HG03135 (cell line): Measurements from ENCODE around the gene IMPG2.

ENCODE experiments used
- ATAC-seq: cut with Tn5 transposase; IDR thresholded peaks from one replicate; pipeline ENCODE4 v1.9.1; 2021; ENCODE audit warnings: mild to moderate bottlenecking, moderate library complexity; ENCODE audit not compliant: unreplicated experiment

IMPG2 gene

DNA sequence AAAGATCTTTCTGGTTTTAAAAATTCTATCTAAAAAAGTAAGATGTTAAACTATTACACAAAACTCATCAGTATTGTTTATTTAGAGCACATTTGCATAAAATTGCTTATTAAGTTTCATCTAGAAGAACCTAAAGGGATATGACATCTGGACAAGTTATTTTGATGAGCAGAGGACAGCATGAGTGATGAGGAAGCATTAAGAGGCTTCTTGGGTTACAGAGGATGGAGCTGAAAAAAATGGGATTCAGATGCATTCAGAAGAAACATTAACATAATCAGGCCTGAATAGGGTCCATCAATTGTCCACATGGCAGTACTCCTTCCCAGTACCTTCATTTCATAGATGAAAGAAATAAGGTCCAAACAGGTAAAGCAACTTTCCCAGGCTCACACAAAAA, 41.6 kb downstream of the IMPG2 start:
- ATAC-seq = no peak

DNA sequence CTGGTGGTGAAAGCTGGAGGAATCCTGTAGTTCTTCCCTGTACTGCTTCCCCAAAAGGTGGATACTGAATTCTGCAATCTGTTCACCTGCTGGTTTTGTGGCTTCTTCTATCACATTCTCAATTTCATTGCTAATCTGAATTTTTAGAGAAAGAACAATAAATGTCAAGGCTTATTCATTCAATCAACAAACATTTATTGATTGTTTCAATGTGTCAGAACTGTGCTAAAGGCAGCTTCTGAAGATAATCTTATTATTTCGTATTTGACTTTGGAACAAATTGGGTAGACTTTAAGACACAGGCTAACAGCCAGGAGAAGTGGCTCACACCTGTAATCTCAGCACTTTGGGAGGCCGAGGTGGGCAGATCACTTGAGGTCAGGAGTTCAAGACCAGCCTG, 46.8 kb downstream of the IMPG2 start:
- no peak for ATAC-seq

DNA sequence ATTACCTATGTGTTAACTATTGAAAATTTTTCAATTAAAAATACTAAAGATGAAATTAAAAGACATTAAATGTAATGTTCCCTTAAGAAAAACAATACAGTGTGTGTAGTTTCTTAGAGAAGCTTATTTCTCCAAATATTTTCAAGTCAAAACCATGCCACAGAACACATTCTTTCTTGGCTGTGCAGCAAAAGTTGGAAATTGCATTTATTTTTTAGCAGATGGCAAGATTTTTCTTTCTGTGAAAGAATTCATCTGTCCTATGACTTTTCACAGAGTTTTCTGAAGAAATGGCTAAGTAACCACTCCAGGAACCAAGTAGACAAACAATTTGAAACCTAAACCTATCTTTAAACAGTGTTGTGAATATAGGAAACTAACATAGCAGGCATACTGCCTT, 47.2 kb downstream of the IMPG2 start:
- no peak for ATAC-seq

DNA sequence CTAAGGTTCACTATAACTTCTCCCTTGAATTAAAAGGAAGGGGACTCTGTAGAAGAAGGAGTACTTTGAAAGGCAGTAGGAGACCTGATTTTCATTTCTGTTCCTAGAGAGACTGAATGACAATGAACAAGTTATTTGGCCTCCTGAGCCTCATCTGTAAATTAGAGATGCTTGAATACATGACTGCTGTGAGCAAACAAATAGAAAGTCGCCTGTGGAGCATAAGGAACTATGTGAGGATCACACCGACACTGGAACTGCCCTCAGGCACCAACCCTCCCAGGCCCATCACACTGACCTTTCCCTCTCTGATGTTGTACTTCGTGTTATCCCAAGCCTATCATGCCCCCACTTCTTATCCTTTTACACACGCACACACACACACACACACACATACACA, 48.6 kb downstream of the IMPG2 start:
- no peak for ATAC-seq

DNA sequence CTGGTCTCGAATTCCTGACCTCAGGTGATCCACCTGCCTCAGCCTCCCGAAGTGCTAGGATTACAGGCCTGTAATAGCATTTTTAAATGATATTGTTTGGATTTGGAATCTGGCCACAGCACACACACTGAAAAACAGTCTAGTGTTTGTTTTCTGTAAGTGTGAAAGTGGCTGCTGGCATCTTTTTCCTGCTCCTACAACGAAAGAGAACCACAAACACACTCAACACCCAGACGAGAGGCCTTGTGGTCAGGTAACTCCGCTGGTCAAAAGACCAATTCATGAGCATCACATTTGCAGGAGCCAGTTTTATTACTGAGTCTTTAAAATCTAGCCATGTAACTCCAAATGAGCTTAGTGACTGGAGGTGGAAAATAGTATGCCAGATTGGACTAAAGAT, 50.2 kb downstream of the IMPG2 start:
- no peak for ATAC-seq

DNA sequence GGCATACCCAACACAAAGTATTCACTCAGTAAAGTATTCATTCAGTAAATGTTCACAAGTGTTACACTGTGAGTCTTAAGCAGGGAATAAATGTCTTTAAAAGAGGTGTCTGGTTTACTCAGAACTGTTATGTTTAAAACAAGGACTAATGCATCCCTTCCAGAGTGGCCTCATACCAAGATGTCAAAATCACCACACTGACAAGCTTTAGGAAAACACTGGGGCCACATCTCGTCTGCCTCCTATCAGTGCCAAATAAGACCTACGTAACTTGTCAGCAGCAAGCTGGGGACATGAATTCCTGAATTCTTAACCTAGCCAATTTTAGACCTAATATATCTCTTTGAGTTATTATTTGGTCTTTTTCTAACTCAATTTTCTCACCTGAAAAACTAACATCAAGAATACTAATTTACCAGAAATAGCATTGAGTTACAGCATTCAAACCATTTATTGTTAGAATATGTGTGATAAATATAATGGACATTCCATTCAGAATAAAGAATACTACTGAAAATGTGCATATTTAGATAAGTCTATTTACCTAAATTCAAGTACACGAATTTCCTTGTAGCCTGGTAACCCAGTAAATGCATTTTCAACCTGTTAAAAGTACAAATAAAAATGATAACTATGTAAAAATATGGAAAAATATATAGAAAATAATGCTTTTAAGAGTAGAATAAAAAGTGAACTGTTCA, 51.3 kb downstream of the IMPG2 start:
- ATAC-seq = no peak

DNA sequence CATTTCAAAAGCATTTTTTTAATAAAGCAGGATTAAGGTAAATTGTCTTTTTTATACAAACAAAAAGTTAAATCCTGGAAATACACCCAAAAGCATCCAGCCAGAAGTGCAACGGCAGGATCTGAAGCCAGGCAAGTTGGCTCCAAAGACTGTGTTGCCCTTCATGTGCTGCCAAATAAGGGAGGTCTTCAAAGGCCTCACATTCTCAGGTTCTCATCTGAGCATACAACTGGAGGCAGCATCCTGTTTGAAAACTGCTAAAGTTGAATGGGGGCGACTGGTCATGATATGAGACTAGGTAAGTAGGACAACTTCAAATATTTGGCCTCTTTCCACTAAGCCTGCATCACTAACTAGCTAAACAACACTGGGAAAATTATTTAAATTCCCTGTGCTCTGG, 52.2 kb downstream of the IMPG2 start:
- no peak for ATAC-seq

DNA sequence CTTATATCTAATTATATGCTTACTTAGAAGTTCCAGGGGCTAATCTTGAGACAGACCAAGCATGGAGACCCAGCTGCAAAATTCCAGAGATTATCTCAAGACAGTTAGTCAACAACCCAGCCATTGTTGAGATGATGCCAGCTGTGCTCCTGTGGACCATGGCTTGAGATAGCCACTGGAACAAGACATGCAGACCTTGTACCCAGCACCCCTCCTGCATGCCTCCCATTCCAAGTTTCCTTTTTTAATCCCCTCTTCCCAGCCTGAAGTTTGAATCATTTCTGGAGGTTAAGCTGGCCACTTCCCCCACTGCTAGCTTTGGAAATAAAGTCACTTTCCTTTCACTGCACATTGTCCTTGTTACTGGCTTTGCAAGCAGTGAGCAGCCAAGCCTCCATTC, 53.8 kb downstream of the IMPG2 start:
- ATAC-seq = no peak

DNA sequence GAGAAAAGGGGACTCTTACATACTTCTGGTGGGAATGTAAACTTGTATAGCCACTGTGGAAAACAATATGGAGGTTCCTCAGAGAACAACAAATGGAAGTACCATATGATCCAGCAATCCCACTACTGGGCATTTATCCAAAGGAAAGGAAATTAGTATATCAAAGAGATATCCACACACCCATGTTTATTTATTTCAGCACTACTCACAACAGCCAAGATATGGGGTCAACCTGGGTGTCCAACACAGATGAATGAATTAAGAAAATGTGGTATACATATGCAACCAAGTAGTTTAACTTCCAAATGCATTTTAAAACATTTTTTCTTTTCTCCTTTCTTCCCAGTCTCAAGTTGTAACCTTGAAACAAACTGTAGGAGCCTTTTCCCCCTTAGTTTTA, 54.3 kb downstream of the IMPG2 start:
- ATAC-seq = no peak

DNA sequence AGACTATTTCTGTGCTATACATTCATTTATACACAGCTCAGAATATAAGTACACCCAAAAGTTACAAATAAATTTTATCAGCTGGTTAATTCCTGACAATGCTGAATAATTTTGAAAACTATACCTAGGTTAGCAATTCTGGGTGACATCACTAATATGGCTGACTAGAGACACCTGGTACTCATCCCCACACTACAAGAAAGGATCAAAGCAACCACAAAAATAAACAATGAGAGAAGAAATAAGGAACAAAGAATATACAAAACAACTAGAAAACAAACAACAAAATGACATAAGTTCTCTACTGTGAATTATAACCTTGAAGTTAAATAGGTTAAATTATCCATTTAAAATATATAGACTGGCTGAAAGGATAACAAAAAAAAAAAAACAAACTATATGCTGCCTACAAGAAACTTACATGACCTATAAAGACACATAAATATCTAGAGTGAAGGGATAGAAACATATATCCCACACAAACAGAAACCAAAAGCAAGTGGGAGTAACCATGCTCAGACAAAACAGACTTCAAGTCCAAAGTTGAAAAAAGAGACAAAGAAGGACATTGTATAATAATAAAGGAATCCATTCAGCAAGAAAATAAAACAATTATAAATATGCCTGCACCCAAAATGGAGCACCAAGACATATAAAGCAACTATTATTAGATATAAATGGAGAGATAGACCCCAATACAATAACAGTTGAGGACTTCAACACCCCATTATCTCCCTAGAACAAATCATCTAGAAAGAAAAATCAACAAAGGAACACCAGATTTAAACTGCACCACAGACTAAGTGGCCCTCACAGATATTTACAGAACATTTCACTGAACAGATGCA, 57.8 kb downstream of the IMPG2 start:
- no peak for ATAC-seq

DNA sequence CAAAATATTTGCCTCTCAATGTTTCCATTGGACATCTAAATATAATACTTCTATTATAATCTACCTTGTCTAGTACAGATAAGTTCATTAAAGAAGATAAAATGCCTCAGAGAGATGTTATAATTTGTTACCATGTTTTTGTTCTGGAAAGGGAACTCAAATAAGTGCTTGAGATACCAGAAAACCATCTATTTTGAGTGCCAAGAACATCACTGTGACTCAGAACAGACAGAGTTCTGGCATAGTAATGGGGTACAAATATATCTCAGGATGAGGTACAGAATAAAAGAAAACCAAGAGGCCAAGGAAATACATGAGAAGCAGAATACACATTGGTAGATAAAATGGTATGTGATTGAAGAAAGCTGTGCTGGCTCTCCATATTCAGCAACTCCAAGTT, 58.9 kb downstream of the IMPG2 start:
- no peak for ATAC-seq

DNA sequence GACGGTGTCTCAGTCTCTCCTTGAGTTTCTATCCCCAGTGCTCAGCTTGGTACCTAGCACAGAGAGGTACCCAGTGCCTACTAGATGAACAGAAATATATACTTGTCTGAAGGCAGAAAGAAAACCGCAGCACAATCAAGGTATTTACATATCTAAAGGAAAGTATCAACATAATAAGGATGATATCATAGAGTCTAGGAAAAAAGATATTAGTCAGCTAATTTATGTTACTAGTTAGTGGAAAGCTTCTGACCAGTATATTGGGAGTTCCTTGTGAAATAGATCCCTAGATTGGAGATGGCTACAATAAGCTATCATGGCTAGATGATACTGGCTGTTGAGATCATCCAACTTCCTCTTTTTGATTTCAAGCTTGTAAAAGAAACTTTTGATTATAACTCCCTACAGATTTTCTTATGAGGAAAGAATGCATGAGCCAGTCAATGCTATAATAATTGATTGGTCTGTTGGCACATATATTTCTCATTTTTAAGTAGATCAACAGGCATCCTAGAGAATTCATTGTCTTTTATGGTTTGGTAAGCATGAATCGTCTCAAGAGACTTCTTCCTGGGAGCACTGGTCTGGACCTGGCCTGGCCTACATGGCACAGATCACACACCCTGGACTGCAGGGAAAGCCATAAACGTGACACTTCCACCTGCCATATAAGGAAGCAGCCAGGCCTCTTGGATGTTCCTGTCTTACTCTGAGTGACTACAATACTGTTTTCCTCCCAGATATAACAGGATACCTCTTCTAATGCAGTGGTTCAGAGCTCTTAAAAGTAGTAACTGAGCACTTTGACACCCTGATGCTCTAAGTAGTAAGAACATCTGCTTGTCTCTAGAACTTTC, 60.7 kb downstream of the IMPG2 start:
- ATAC-seq = no peak

DNA sequence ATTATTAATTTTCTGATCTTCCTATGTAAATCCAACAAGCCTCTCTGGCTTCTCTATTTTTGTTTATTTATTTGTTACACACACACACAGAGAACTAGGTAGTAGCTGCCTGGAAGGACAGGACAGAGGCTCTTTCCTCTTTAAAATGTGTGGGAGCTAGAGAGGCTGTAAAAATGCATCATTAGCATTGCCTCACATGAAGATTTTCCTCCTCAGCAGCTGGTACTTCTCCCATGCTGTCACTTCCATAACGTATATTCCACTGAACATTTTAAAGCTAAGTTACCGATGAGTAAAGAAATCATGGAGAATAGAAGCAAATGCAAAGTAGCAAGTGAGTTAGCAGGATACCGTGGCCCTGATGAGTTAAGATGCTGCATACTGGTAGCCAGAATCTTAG, 63.9 kb downstream of the IMPG2 start:
- ATAC-seq = no peak

DNA sequence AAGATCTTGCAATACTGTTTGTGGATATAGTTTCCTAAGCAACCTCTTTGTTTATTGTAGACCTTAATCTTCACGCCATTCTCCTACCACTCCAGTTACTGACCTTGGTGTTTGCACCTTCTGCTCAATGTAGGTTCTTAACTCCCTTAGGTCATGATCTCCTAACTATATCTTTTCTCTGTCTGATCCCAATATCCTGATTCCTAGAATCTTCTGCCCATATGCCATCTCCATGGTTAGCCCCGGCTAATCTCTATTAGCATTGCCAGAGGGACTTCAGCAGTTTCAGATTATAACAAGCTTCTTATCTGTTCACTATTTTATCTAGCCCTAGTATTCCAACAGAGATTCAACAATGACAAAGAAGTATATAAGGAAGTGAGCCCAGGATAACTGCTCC, 64.9 kb downstream of the IMPG2 start:
- no peak for ATAC-seq

DNA sequence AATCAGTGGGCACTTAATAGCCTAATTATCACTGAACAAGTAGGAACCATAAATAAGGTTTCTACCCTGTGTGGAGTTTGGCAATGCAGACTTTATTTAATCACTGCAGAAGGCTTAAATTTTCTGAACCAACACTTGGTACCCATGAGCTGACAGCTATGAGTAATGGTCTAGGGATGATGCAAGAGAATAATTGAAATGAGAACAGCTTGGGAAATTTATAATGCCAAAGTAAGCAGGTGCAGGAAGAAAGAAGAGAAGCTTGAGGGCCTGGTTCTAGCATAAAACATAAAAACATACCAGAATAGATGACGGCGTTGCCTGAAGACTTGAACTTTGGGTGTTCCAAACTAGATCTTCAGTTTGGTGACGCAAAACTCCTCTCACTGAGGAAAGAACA, 67.0 kb downstream of the IMPG2 start:
- no peak for ATAC-seq

DNA sequence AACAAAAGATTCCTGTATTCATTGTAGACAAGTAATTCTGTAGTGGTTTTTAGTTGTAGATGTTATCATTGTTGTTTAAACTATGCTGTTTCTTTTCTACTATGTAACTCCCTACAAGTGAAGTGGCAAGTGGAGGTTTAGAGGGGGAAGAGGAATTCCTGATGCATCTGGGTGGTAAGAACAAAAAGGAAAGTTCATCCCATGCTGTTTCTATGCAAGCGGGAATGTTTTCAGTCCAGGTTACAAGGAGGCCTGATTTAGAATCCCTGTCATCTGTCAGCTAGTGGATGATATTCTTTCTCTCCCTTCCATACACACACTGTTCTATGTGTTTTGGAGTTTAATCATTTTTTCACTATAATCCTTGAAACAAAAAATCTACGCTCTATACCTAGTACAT, 67.4 kb downstream of the IMPG2 start:
- no peak for ATAC-seq

DNA sequence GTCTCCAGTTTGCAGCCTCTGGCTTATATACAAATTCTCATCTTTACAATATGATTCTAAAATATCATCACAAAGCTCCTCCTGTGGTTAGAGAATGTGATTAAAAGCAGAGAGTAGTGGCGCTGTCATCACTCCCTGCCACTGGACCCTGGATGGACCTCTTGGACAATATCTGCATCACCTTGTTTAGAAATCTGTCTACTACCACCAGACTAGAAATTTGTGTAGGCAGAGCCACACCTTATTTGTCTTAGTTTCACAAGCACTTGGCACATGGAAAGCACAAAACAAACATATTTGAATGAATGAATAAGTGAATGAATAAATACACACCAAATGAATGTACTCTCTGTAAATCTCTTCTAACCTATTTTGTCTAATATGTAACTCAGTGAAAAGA, 68.1 kb downstream of the IMPG2 start:
- ATAC-seq = no peak

DNA sequence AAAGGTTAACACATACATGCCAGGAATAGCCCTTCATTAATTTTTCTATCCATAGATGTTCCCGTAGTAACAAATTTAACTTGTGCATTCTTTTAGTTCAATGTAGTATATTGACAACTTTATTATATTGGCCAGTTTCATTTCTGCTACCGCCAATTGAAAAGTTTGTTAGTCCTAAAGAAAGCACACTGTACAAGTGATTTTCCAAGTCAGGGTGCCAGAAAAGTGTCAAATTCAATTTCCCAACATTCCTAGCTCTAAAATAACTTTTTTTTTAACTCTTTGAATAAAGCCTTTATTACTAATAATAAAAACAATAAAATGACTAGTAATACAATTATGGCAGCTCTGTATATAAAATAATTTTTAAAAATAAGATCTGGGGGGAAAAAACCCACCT, 68.9 kb downstream of the IMPG2 start:
- ATAC-seq = no peak

DNA sequence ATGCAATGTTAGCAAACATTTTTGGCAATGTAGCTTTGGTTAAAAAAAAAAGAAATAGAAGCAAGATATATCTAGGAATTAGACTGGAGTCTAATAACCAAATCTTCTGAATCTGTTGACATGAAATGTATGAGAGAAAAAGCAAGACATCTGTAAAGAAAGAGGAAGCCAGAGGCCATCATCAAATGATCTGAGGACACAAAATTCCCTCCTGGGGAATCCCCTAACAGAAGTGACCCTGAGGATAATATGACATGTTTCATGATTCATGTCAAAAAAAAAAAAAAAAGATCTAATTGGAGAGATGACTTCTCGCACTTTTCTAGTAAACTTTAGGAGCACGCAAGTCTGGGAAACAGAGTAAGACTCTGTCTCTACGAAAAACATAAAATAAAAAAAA, 70.9 kb downstream of the IMPG2 start:
- ATAC-seq = no peak

DNA sequence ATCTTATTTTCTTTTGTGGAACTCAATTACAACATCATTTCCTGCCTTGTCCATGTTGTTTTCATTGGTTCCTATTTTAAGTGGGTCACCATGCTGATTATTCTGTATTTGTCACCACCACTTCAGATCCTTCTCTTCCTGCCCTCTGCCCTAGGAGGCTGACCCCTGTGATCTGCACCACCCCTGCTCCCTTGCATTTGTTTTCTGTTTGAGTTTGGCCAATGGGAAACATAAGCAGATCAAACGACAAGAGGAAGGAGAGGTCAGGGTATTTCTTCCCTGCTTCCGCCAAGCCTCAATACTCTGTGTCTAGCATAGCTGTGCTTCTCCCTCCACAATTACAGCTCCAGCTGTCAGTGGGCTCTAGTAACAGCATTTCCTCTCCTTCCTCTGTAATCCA, 71.6 kb downstream of the IMPG2 start:
- no peak for ATAC-seq

DNA sequence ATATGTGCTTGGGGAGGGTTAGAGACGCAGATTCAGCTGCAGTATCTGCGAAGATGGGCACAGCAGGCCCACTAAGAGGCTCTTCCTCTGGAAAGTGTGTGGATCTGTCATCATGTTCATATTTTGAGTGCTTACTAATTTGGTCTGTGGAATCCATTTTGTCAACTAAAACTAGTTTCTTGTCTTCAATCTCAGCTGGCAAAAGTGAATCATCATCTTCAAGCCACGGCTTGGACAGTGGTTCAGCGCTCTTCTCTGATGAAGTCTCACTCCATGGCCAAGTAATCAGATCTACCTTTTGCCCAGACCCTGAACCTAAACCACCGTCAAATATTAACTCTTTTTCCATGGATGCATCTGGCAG, 76.2 kb downstream of the IMPG2 start:
- no peak for ATAC-seq
